Inflammatory macrophage (primary cell): ENCODE results near the gene EFEMP2.
"Not testable (repeated sequence)": the region's sequence is repeated elsewhere in the genome, so short reads cannot be mapped to it uniquely, and the experiment has no call there.

Source experiments
- DNase-seq, 2 donors: peaks; one replicate each; pipeline ENCODE4 v3.0.0-alpha.2; 2020 to 2022

Gene EFEMP2

GRCh38 chr11:65854161-65854592 is 18.4 kb downstream of the EFEMP2 start:
- no peak for DNase-seq

GRCh38 chr11:65853246-65853979 is 19.2 kb downstream of the EFEMP2 start:
- DNase-seq: no peak

GRCh38 chr11:65852508-65853245 is 19.9 kb downstream of the EFEMP2 start:
- DNase-seq: no peak

GRCh38 chr11:65851811-65852507 is 20.6 kb downstream of the EFEMP2 start:
- no peak for DNase-seq

GRCh38 chr11:65851083-65851579 is 21.5 kb downstream of the EFEMP2 start:
- DNase-seq: peak; percentile 35 to 40

- DNase-seq: no peak
Measured at GRCh38 chr11:65850217-65851082, 22.1 kb downstream of the EFEMP2 start.

GRCh38 chr11:65849771-65850216 is 22.8 kb downstream of the EFEMP2 start:
- DNase-seq: no peak

- no peak for DNase-seq
Measured at GRCh38 chr11:65849366-65849765, 23.2 kb downstream of the EFEMP2 start.

GRCh38 chr11:65848693-65849092 is 23.9 kb downstream of the EFEMP2 start:
- not testable (repeated sequence) for DNase-seq

GRCh38 chr11:65847746-65848145 is 24.9 kb downstream of the EFEMP2 start:
- DNase-seq: no peak

GRCh38 chr11:65844231-65844872 is 28.2 kb downstream of the EFEMP2 start:
- no peak for DNase-seq

GRCh38 chr11:65843811-65844210 is 28.8 kb downstream of the EFEMP2 start:
- DNase-seq: no peak

- DNase-seq: no peak
Measured at GRCh38 chr11:65842144-65842543, 30.5 kb downstream of the EFEMP2 start.

GRCh38 chr11:65834202-65834601 is 38.4 kb downstream of the EFEMP2 start:
- no peak for DNase-seq

GRCh38 chr11:65833297-65834030 is 39.1 kb downstream of the EFEMP2 start, which contains the start of gene SNX32:
TSS of gene SNX32 (plus strand) at chr11:65833963. CDS start at chr11:65834066, 103 bp downstream.
- DNase-seq: peak; percentile 94 to 96

GRCh38 chr11:65832231-65832630 is 40.4 kb downstream of the EFEMP2 start:
- DNase-seq: not testable (repeated sequence)

GRCh38 chr11:65829459-65829858 is 43.1 kb downstream of the EFEMP2 start:
- no peak for DNase-seq

- no peak for DNase-seq
Measured at GRCh38 chr11:65826984-65827735, 45.4 kb downstream of the EFEMP2 start.

GRCh38 chr11:65822776-65823528 is 49.6 kb downstream of the EFEMP2 start:
- DNase-seq: no peak
